Endothelial cell of umbilical vein (primary cell): ENCODE data around the gene MTRF1L.

Source experiments
- CTCF ChIP-seq, 2 donors: IDR thresholded peaks; 1 replicate in 1 of 2; 2 replicates in 1 of 2; pipeline ENCODE4 v1.5.1; 2011; ENCODE audit warnings: low read length in 2 of 2, mild to moderate bottlenecking in 2 of 2, moderate library complexity in 2 of 2, control low read depth in 1 of 2, inconsistent platforms in 1 of 2, low read depth in 1 of 2; ENCODE audit not compliant: insufficient read depth in 1 of 2; ENCODE audit errors: extremely low read depth in 1 of 2
- EZH2 ChIP-seq: IDR thresholded peaks from 2 replicates; pipeline ENCODE4 v1.6.1; 2012; ENCODE audit warnings: borderline replicate concordance, low read depth, mild to moderate bottlenecking, moderate library complexity, low read length, inconsistent platforms; ENCODE audit not compliant: severe bottlenecking
- FOS ChIP-seq: IDR thresholded peaks from 2 replicates; pipeline ENCODE4 v1.6.1; 2011; ENCODE audit warnings: mild to moderate bottlenecking, low read length, moderate library complexity, borderline replicate concordance; ENCODE audit not compliant: insufficient read depth
- JUN ChIP-seq: IDR thresholded peaks from 2 replicates; pipeline ENCODE4 v1.6.1; 2011; ENCODE audit warnings: borderline replicate concordance, low read depth; ENCODE audit not compliant: insufficient read length, insufficient read depth
- MAX ChIP-seq: IDR thresholded peaks from 2 replicates; pipeline ENCODE4 v1.6.1; 2011; ENCODE audit not compliant: insufficient read depth, insufficient read length
- MYC ChIP-seq: IDR thresholded peaks from one replicate; pipeline ENCODE4 v1.6.1; 2011; ENCODE audit warnings: mild to moderate bottlenecking, low read depth, low read length
- POLR2A ChIP-seq: IDR thresholded peaks from 2 replicates; pipeline ENCODE4 v1.6.1; 2012; ENCODE audit warnings: low read depth, mild to moderate bottlenecking, control low read depth, low read length
- POLR2AphosphoS5 ChIP-seq: IDR thresholded peaks from 2 replicates; pipeline ENCODE4 v1.6.1; 2012; ENCODE audit warnings: low read depth, mild to moderate bottlenecking, control low read depth, low read length, moderate library complexity; ENCODE audit not compliant: insufficient read depth

- TF ChIP-seq CTCF (IDR thresholded peaks at IDR 0.05; ENCODE audit: extremely low read depth in 1 of 2, insufficient read depth in 1 of 2, low read depth in 1 of 2, low read length in 2 of 2), result no peak
- TF ChIP-seq MAX, result no peak
- TF ChIP-seq JUN, result no peak
- no peak for TF ChIP-seq POLR2A
- TF ChIP-seq MYC, result no peak
- no peak for TF ChIP-seq EZH2
- no peak for TF ChIP-seq POLR2AphosphoS5
- no peak for TF ChIP-seq FOS
Measured at GRCh38 chr6:153045271-153045670, 42.8 kb upstream of the MTRF1L start.
